HG03095 (cell line): ENCODE data around the gene DISC1.
"Not testable (repeated sequence)": the region's sequence is repeated elsewhere in the genome, so short reads cannot be mapped to it uniquely, and the experiment has no call there.

Source experiments
- ATAC-seq: cut with Tn5 transposase; IDR thresholded peaks from one replicate; pipeline ENCODE4 v1.9.1; 2021; ENCODE audit warnings: moderate library complexity; ENCODE audit not compliant: unreplicated experiment

Gene DISC1

DNA sequence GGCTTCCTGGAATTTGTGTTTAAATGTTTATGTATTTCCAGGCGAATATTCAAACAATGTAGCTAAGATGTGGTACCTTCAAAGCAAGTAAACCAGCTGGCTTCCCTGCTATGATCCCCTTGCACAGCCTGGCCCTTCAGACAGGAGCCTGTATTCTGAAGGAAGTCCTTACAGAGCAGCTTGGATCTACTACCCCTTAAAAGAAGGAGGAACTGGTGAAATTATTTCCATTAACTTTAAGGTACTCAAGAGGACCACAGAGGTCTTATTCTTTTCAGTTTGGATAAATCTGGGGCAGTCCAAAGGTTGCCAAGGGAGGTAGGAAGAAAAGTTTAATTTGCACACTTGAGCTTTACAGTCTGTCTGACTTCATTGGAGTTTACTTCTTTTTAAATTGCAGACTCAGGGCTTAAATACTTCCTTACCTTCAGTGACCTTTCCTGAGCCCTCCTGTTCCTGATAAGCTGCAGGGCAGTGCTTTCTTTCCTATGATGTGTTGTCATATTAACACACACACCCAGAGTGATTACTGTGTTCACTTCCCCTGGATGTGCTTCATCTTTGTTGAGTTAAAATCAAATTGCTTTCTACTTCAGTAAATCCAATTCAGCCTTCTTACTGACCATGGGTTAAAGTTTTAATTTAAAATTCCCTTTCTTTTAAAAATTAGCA is 40.5 kb downstream of the DISC1 start:
- no peak for ATAC-seq

- ATAC-seq, result no peak
Measured at GRCh38 chr1:231667896-231668506, 41.4 kb downstream of the DISC1 start.

DNA sequence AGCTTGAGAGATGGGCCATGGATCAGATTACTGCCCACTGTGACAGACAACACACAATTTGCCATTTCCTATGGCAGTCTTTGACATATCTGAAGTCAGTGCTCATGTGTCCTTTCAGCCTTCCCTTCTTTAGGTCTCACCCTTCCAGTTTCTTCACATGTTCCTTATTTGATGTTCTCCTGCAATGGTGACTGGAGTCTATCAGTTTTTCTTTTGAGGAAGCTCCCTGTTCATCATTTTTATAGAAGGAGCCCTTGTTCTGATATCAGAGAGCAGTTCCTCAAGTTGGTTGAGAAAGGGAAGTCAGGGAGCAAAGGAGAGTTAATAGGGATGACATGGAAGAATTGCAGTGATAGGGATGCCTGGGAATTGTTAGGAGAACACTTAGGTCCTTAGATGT is 42.2 kb downstream of the DISC1 start:
- ATAC-seq, result no peak

DNA sequence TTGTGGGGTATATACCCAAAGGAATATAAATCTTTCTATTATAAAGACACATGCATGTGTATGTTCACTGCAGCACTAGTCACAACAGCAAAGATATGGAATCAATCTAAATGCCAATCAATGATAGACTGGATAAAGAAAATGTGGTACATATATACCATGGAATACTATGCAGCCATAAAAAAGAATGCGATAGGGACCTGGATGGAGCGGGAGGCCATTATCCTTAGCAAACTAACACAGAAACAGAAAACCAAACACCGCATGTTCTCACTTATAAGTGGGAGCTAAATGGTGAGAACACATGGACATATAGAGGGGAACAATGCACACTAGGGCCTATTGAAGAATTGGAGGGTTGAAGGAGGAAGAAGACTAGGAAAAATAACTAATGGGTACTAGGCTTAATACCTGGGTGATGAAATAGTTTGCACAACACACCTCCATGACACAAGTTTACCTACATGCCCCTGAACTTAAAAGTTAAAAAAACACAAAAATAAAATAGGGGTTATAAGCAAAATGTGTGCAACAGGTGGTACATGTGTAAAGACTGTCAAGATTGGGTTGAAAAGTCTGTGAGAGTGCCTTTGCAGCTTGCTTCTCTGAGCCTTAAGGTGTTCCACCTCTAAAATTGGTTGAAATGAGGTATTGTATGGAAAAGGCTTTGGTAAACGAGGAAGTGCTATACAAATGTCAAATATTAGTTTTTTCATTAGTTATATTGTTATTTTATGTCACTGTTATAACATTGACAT is 43.5 kb downstream of the DISC1 start:
- not testable (repeated sequence) for ATAC-seq

DNA sequence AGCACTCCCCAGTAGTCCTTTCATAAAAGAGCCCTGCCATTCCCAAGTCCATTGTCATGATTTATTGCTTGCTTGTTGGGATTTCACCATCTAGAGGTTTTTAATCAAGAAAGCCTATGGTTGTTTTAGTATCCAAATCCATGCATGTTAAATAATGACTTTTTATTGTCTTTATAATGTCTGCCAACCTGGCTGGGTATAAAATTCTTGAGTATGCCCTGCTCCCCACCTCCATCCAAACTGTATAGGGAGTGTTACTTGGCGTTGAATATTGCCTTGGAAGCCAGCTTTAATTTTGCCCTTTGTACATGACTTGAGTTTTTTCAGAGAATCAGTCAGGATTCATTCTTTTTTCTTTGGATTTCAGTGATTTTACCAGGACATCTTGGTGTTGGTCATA is 44.2 kb downstream of the DISC1 start:
- ATAC-seq, result no peak

DNA sequence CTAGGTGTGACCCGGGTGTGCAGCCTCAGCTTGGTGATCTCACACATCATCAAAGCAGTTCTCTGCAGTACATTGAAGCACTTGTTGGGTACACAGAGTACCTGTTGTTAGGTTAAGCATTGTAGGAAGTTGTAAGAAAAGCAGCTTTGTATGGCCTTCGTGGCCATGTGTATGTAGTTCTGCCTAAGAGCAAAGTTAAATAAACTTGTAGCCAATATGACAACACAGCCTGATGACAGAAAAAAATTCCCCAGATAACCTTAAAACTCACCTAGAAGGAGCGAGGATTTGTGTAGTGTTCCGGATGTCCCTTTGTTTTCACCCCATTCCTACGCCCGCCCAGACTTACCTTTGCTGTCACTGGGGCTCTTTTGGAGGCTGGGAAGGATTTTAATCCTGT is 48.0 kb downstream of the DISC1 start:
- ATAC-seq, result no peak

DNA sequence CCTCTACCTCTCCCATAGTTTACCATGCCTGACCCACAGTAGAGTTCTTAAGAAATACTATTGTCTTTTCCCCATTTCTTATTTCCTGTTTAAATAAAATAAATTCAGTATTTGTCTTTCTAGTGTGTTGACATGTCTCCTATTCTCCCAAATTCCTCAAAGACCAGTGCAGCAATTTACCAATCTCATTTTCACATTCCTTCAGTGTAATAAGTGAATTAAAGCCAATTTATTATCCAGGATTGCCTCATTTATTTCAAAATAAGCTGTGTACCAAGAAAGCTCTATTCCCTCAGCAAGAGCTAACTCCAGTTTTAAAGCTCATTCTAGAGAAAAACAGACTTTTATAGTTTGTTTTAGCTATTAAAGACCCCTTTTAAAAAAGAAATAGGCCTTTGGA is 49.9 kb downstream of the DISC1 start:
- ATAC-seq, result no peak

- ATAC-seq, result no peak
Measured at GRCh38 chr1:231677442-231677841, 50.9 kb downstream of the DISC1 start.

GRCh38 chr1:231678011-231678432 is 51.4 kb downstream of the DISC1 start:
- ATAC-seq, result no peak

GRCh38 chr1:231679109-231679508 is 52.5 kb downstream of the DISC1 start:
- no peak for ATAC-seq

DNA sequence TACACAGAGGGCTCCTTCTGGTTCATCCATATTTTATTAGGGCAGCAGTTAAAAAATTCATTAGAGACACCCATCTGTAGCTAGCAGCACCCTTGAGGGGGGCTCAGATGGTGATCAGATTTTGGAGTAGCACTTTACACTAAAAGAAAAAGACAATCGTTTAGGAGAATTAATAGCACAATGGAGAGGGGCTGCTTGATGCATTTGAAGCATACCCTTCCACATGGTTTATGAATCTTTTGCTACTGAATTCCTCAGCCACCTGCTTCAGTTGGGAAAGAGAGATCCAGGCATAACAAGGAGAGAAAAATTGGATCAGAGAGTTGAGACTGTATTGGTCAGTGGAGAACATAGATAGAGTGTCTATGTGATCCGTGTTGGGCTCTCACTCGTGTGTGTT is 54.4 kb downstream of the DISC1 start:
- no peak for ATAC-seq

GRCh38 chr1:231682779-231683178 is 56.2 kb downstream of the DISC1 start:
- ATAC-seq, result no peak

DNA sequence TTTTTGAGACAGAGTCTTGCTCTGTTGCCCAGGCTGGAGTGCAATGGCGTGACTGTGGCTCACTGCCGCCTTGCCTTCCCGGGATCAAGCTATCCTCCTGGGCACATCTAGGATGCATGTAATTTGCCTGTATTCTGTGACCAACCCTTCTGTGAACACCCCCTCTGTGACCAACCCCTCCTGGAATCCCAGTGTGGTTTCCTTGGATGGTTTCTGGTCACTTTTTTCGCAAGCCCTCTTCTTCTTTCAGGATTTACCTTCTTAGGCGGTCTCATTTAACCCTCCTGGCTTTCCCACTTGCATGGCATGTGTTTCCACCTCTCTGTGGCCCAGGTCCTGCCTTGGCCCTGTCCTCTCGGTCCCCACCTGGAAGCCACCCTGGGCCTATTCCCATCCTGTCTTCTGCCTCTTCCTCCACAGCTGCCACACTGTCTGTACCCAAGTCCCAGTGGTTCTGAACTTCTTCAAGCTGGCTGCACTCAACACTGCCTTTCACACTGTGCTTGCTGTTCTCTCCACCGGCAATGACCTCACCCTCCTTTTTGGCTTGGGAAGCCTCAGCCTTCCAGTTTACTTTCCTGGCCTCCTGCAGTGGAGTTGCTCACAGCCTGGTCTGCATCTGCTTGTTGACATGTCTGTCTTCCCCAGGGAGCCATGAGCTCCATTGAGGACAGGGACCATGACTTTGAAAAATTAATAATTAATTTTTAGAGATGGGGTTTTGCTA is 57.0 kb downstream of the DISC1 start:
- ATAC-seq, result no peak

- no peak for ATAC-seq
Measured at GRCh38 chr1:231684356-231685244, 58.0 kb downstream of the DISC1 start.

DNA sequence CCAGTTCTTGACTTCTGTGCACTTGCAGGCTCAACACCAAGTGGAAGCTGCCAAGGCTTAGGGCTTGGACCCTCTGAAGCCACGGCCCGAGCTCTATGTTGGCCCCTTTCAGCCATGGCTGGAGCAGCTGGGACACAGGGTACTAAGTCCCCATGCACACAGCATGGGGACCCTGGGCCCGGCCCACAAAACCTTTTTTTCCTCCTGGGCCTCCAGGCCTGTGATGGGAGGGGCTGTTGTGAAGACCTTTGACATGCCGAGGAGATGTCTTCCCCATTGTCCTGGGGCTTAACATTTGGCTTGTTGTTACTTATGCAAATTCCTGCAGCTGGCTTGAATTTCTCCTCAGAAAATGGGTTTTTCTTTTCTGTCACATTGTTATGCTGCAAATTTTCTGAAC is 59.8 kb downstream of the DISC1 start:
- ATAC-seq, result no peak

GRCh38 chr1:231688989-231689388 is 62.4 kb downstream of the DISC1 start:
- no peak for ATAC-seq

DNA sequence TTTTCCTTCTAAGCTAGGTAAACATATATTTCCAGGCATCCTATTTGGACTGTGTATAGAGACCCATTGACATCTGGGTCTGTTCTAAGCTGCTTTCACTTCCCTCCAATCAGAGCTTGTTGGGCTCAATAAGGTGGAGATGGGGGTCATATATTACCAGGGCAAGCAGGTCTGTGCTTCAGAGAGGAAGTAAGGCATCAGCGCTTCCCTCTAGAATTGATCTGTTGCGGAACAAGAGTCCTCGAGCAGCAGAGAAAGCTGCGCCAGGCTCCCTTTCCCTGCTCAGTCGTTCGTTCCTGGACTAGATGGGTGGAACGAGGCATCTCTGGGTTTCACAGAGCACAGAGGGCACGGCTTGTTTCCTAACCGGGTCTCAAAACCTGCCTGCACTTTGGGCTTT is 63.5 kb downstream of the DISC1 start:
- ATAC-seq, result no peak

DNA sequence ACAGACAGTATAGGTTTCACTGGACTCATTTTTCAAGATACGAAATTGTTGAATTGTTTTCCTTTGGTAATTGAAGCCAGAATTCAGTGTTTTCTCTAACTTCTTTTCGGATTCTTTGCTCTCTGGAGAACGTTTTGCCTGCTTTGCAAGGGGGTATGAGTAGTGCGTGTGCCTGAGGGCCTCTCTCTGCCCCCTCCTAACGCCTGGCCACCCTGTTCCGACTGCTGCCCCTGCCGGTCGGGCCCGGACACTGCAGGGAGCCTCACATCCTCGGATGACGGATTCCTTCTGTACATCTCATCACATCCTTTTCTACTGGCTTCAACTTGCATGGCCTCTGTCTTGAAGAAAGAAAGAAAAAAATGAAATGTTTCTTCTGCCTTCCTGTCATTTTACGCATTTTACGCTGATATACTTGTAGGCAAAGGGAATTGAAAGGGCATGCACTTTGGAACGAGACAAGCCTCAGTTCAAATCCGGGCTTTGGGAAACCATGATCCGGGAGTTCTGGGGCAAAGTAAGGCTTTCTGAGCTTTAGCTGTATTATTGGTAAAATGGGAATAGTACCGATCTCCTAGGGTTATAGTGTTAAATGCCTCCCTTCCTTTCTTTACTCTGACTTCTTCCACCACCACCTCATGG is 65.1 kb downstream of the DISC1 start:
- no peak for ATAC-seq

- ATAC-seq, result no peak
Measured at GRCh38 chr1:231693361-231694074, 66.9 kb downstream of the DISC1 start.

DNA sequence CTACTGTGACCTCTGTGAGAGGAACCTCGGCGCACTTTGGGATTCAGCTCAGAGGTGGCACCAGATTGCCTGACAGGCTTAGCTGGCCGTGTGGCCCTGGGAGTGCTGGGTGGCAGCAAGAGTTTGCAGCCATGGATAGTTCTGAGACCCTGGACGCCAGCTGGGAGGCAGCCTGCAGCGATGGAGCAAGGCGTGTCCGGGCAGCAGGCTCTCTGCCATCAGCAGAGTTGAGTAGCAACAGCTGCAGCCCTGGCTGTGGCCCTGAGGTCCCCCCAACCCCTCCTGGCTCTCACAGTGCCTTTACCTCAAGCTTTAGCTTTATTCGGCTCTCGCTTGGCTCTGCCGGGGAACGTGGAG is 67.5 kb downstream of the DISC1 start:
- ATAC-seq, result no peak
